Epithelial cell of alveolus of lung (primary cell): ENCODE measurements around the gene PRKCH. TPM values are rescaled to one million over a fixed set of nuclear protein-coding genes. Genes with fewer than 3 reads are reported as not detected.

Experiments
- total RNA-seq: library from RNA; depleted of rRNA; stranded (reverse); fragments of >200 nt; gene quantifications from 2 replicates; pipeline ENCODE4 v1.2.1, GENCODE V29; 2015

Gene PRKCH
- total RNA-seq: 3.6 and 5.8 TPM in 2 replicates

DNA sequence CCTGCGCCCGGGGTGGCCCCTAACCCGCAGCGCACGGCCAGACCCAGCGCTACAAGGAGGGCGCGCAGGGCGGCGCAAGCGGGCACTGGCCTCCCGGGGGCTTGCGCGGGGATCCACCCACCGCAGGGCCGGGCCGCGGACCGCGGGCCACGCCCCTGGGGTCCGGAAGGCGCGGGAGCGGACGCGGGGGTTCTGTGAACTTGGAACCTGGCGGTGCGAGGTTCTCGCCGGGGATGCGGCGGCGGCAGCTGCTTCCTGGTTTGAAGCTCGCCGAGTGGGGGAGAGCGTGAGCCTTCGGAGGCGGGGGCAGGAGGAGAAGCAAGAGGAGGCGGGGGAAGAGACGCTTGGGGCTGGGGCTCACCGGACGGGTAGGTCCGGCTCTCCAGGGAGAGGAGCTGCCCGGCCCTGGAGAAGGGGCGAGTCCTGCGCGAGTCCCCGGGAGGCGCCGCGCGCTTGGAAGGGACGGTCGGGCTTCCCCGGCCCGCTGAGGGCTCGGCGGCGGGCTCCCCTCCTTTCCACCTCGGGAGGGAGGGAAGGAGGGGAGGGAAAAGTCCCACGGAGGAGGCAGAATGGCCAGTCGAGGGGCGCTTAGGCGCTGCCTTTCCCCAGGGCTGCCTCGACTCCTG lies at the start of gene PRKCH:
Gene PRKCH (plus strand): TSS at position 195 of the 626 bp plus-strand sequence. CDS start 523 bp downstream, outside the sequence.

DNA sequence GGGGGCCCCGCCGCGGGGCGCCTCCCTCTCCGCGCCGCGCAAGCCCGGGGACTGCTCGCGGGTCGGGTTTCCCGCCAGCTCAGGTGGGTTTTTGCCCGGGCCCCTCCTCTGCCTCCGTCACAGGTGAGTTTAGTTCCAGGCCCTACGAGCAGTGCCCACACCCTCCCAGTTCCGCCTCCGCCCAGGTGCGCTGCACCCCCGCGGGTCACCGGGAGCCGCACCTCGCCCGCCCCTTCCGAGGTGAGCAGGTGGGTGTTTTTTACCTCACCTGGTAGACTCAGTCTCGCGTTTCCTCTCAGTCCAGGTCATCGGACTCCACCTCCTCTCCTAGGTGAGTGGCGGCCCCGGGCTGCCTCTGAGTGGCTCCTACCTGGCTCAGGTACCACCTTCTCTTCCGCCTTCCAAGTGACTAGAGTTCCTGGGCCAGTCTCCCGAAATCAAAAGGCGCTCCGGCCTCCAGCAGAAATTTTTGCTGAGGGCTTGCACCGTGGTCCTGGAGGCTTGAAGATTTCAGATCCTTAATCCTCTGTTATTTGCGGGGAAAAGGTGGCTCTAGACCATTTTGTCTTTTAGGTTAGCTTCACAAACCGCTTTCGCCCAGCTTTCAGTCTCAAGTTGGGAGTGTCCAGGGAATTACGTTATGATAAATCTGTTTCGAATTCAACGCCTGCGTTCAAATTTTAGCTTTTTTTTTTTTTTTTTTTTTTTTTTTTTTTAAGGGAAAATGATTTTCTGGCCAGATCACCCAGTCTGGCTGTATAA lies 40.0 kb upstream of the PRKCH start, which contains the start of gene TMEM30B:
Gene TMEM30B (minus strand): TSS at position 153 of the 762 bp plus-strand sequence. CDS start 191 bp downstream, outside the sequence.

Other genes starting within 250 kb of the PRKCH start
- 0.16 and 0.65 TPM in 2 replicates for gene TMEM30B, start 40.2 kb upstream of the PRKCH start, total RNA-seq